Liver (tissue), 3 donors: Measurements from ENCODE around the gene ENGASE.

Experiments
- FOXA1 ChIP-seq: IDR thresholded peaks from 2 replicates; pipeline ENCODE4 v1.6.1; 2016; ENCODE audit warnings: antibody characterized with exemption
- JUND ChIP-seq, 2 donors: IDR thresholded peaks; 2 replicates each; pipeline ENCODE4 v1.6.1; 2016; ENCODE audit warnings: antibody characterized with exemption in 2 of 2
- RAD21 ChIP-seq, 2 donors: IDR thresholded peaks; 2 replicates each; pipeline ENCODE4 v1.6.1; 2016; ENCODE audit warnings: antibody characterized with exemption in 2 of 2, mild to moderate bottlenecking in 2 of 2
- TF ChIP-seq, protein P1 (sequence below): IDR thresholded peaks from 2 replicates; pipeline ENCODE4 v1.6.1; 2016; ENCODE audit warnings: antibody characterized with exemption
- TF ChIP-seq, protein P2 (sequence below): fragments of 150-350 bp; IDR thresholded peaks from 2 replicates; pipeline ENCODE4 v1.5.1; 2017; ENCODE audit warnings: improper control_type of control experiment, low read depth, low read length; ENCODE audit not compliant: missing input control
- TF ChIP-seq, protein P3 (sequence below): IDR thresholded peaks from 2 replicates; pipeline ENCODE4 v1.6.1; 2016; ENCODE audit warnings: antibody characterized with exemption
- TF ChIP-seq, protein P4 (sequence below): IDR thresholded peaks from 2 replicates; pipeline ENCODE4 v1.6.1; 2016; ENCODE audit warnings: antibody characterized with exemption, mild to moderate bottlenecking
- donor health status: healthy.
- donor health status: healthy.

DNA sequence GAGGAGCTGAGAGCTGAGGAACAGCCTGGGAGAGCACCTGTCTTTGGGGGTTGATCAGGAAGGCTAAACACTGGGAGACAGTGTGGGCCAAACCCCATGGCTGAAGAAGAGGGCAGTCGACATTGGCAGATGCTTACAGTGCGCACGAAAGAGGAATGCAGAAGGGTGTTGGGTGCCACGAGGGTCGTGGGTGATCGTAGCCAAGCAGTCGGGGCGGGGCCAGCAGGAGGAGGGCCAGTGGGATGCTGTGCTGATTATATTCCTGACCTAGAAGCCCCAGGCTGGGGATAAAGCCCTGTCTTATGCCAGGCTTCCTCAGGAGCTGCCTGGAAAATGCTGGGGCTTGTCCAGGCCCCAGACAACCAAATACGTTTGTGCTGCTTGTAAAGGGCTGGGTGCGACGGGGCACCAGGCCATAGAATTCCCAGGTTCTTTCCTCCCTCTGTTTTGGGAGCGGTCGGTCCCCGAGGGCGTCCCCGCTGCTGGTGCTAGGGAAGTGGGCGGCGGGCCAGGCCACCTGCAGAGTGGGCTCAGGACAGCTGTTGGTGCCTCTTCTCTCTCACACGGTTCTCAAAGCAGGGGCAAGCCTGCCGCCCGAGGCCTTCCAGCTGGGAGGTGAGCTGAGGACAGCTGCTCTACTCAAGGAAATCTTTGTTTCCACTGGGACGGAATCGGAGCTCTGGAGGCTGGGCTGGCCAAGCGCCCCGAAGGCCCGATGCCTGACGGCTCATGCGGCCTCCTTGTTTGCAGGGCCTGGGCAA is 40.7 kb upstream of the ENGASE start:
- TF ChIP-seq, protein P1, sequence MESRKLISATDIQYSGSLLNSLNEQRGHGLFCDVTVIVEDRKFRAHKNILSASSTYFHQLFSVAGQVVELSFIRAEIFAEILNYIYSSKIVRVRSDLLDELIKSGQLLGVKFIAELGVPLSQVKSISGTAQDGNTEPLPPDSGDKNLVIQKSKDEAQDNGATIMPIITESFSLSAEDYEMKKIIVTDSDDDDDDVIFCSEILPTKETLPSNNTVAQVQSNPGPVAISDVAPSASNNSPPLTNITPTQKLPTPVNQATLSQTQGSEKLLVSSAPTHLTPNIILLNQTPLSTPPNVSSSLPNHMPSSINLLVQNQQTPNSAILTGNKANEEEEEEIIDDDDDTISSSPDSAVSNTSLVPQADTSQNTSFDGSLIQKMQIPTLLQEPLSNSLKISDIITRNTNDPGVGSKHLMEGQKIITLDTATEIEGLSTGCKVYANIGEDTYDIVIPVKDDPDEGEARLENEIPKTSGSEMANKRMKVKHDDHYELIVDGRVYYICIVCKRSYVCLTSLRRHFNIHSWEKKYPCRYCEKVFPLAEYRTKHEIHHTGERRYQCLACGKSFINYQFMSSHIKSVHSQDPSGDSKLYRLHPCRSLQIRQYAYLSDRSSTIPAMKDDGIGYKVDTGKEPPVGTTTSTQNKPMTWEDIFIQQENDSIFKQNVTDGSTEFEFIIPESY, result no peak
- TF ChIP-seq, protein P2, sequence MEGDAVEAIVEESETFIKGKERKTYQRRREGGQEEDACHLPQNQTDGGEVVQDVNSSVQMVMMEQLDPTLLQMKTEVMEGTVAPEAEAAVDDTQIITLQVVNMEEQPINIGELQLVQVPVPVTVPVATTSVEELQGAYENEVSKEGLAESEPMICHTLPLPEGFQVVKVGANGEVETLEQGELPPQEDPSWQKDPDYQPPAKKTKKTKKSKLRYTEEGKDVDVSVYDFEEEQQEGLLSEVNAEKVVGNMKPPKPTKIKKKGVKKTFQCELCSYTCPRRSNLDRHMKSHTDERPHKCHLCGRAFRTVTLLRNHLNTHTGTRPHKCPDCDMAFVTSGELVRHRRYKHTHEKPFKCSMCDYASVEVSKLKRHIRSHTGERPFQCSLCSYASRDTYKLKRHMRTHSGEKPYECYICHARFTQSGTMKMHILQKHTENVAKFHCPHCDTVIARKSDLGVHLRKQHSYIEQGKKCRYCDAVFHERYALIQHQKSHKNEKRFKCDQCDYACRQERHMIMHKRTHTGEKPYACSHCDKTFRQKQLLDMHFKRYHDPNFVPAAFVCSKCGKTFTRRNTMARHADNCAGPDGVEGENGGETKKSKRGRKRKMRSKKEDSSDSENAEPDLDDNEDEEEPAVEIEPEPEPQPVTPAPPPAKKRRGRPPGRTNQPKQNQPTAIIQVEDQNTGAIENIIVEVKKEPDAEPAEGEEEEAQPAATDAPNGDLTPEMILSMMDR, result no peak
- TF ChIP-seq JUND (IDR thresholded peaks at IDR 0.05) (no peak), RAD21 (IDR thresholded peaks at IDR 0.05) (no peak), FOXA1 (no peak)
- TF ChIP-seq, protein P3, sequence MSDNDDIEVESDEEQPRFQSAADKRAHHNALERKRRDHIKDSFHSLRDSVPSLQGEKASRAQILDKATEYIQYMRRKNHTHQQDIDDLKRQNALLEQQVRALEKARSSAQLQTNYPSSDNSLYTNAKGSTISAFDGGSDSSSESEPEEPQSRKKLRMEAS, result no peak
- TF ChIP-seq, protein P4, sequence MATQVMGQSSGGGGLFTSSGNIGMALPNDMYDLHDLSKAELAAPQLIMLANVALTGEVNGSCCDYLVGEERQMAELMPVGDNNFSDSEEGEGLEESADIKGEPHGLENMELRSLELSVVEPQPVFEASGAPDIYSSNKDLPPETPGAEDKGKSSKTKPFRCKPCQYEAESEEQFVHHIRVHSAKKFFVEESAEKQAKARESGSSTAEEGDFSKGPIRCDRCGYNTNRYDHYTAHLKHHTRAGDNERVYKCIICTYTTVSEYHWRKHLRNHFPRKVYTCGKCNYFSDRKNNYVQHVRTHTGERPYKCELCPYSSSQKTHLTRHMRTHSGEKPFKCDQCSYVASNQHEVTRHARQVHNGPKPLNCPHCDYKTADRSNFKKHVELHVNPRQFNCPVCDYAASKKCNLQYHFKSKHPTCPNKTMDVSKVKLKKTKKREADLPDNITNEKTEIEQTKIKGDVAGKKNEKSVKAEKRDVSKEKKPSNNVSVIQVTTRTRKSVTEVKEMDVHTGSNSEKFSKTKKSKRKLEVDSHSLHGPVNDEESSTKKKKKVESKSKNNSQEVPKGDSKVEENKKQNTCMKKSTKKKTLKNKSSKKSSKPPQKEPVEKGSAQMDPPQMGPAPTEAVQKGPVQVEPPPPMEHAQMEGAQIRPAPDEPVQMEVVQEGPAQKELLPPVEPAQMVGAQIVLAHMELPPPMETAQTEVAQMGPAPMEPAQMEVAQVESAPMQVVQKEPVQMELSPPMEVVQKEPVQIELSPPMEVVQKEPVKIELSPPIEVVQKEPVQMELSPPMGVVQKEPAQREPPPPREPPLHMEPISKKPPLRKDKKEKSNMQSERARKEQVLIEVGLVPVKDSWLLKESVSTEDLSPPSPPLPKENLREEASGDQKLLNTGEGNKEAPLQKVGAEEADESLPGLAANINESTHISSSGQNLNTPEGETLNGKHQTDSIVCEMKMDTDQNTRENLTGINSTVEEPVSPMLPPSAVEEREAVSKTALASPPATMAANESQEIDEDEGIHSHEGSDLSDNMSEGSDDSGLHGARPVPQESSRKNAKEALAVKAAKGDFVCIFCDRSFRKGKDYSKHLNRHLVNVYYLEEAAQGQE, result no peak
